GM19372 (cell line): Measurements from ENCODE around the gene ADCYAP1R1.
A peak's percentile ranks its signal among the peaks of the same experiment; 100 is the strongest.
"Not testable (repeated sequence)": the region's sequence is repeated elsewhere in the genome, so short reads cannot be mapped to it uniquely, and the experiment has no call there.

Source experiments
- ATAC-seq: cut with Tn5 transposase; IDR thresholded peaks from one replicate; pipeline ENCODE4 v1.9.1; 2021; ENCODE audit warnings: mild to moderate bottlenecking, low read depth, moderate library complexity; ENCODE audit not compliant: unreplicated experiment

The ADCYAP1R1 gene

DNA sequence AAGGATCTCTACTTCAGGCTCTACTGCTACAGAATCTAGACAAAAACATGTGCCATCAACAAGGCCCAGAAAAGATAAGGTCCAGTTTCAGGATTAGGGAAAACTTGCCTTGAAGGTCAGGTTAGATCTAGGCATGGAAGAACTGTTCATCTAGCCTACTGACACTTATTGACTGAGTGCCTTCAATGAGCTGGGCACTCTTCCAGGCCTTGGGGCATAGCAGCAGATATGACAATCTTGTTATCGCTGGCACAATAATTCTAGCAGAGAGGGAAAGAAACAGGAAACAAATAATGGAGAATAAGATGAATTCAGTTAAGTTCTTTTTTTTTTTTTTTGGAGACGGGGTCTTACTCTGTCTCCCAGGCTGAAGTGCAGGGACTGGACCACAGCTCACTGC lies 71.6 kb downstream of the ADCYAP1R1 start:
- no peak for ATAC-seq

DNA sequence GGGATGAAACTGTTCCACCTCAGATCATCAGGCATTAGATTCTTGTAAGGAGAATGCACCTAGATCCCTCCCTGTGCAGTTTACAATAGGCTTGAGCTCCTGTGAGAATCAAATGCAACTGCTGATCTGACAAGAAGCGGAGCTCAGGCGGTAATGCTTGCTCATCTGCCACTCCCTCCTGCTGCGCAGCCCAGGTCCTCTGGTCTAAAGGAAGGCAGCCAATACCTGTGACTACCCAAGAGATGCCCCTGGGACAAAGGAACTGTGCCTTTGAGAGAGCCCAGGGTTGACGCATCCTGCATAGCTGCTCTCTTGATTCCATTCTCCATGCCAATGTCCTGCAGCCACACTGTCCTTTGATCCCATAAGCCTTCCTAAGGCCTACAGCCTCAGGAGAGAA lies 73.1 kb downstream of the ADCYAP1R1 start:
- ATAC-seq: no peak

DNA sequence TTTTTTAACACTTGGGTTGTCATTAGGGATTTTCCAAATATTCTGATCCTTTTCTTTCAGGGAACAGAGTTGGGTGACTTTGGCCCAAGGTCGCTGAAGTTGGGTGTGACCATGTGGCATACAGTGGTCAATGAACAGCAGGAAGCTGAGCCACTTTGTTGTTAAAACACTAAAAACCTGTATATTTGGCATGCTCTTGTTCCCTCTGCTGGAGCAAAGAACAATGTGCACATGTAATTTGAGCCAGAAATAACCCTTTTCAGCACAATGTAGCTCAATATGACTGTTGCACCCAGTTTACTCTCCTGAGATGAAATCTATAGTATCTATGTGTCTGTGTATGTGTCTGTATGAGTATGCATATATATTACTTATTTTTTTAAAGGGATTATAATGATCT lies 74.9 kb downstream of the ADCYAP1R1 start:
- no peak for ATAC-seq

DNA sequence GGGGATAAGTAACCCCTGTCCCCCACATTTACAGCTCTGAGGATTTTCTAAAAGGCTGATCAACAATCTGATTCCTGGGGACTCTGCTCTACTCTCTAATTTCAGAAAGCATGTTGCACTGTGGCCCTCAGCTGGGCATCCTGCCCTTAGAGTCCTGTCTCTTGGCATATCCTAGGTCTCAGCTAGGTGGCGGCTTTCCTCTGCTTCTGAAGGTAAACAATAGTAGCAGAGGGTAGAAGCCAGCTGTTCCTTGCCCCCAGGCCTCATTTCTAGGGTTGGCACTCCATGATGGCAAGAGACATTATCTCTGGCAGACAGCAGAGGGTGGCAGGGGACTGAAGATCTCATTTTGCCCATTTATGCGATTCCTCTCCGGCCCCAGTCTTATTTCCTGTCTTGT lies 77.0 kb downstream of the ADCYAP1R1 start:
- ATAC-seq: no peak

DNA sequence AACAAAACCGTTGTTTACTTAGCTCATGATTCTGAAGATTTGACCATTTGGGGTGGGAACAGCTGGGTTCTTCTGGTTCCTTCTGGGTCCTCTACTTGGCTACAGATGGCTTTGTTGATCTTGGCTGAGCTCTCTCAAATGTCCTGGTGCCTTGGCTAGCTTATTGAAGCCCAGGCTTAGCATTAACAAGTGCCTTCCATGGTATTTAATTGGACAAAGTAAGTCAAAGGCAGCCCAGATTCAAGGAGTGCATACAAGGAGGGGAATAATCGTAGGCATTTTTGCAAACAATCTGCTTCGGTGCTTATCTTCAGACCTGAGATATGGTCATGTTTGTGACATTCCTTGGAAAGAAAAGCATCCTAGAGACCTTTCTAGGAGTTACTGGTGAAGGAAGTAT lies 81.4 kb downstream of the ADCYAP1R1 start:
- ATAC-seq: no peak

DNA sequence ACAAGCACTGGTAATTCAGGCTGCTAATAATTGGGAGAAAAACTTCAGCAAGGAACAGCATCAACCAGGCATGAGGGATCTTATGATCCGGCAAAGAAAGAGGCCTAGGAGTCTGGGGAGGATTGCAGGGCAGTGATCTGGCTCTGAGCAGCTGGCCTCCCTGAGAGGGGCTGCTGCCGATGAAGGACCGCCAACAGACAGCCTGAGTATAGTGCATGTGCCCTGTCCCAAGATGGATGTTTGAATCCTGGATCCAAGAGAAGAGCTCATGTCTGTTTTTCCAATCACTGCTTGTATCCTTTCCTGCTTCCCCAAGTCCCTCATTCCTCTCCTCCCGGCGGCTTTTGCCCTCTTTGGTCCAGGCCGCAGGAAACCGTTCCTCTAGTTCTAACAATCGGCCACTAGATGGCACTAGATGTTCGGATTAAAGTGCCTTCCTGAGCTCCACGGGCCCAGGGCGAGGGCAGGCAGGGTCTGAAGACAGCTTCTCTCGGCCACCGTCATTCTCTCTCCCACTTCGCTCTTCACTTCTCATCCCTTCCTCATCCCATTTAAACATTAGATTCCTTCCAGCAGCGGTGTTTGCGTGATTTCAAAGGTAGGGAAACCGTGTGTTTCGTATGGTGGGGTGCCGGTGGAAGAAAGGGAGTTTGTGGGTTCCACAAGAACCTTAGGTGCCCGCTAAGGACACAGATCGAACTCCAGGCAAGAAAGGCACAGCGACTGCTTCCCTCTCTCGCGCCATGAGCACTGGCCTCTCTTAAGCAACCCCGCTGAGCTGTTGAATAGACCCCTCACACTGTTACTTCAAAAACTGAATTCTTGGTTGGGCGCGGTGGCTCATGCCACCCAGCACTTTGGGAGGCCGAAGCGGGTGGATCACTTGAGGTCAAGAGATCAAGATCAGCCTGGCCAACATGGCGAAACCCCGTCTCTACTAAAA lies 82.4 kb downstream of the ADCYAP1R1 start:
- peak; percentile 91 for ATAC-seq

DNA sequence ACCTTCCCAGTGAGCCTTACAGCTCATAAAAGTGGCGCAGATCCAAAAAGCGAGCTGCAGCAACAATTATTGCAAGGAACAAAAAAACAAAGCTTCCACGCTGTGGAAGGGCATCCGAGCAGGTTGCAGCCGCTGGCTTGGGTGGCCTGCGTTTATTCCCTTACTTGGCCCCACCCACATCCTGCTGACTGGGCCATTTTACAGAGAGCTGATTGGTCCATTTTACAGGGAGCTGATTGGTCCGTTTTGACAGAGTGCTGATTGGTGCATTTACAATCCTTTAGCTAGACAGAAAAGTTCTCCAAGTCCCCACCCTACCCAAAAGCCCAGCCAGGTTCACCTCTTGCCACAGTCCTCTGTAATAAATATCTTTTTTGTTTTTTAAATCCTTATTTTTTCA lies 85.1 kb downstream of the ADCYAP1R1 start:
- no peak for ATAC-seq

DNA sequence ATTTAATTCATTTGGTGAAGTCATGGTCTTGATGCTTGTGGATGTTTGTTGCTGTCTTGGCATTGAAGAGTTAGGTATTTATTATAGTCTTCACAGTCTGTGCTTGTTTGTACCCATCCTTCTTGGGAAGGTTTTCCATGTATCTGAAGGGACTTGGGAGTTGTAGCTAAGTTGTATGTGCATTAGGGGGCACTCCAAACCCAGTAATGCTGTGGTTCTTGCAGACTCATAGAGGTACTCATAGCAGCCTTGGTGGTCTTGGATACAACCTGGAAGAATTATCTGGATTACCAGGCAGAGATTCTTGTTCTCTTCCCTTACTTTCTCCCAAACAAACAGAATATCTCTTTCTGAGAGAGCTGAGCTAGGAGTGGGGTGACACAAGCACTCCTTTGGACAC lies 93.2 kb downstream of the ADCYAP1R1 start:
- ATAC-seq: no peak

DNA sequence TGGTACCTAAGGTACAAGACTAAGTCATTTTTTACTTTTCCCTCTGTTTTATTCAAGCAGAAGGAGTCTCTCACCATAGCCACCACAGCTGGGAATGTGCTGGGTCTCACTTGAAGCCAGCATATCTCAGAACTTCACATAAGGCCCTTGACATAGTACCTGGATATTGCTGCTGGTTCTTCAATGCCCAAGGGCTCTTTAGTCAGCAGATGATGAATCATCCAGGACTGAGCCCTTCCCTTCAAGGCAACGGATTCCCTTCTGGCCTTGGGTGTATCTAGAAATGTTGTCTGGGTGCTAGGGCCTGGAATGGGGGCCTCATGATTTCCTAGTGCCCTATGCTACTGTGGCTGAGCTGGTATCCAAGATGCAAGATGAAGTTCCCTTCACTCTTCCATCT lies 93.9 kb downstream of the ADCYAP1R1 start:
- no peak for ATAC-seq

DNA sequence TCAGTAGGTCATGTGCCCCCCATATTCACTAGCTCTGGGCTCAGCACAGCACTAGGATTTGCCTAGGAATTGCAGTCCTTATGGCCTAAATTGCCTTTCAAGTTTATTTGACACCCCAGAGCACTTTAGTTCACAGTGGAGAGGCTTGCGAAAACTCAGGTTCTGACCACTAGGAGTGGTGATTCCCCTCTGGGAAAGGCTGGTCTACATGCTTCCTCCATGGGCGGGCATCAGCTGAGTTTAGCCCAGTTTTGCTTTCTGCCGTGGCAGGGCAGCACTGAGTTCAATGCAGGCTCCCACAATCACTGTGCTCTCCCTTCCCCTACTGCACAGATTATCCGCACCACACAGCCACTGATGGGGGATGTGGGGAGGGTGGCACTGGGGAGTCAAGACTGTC lies 94.4 kb downstream of the ADCYAP1R1 start:
- no peak for ATAC-seq

DNA sequence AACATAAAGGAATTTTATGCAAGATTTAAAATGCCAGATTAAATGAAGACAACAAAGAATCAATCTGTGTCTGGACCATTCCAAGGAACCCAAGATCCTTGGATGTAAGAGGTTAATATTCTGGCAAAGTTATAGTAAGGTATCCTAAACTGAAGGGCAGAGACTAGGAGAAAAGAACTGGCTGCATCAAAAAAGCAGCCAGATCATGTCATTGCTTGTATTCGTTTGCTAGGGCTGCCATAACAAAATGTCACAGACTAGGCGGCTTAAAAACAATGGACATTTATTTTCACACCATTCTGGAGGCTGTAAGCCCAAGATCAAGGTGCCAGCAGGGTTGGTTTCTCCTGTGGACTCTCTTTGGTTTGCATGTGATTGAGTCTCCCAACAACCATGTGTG lies 99.7 kb downstream of the ADCYAP1R1 start:
- ATAC-seq: no peak

DNA sequence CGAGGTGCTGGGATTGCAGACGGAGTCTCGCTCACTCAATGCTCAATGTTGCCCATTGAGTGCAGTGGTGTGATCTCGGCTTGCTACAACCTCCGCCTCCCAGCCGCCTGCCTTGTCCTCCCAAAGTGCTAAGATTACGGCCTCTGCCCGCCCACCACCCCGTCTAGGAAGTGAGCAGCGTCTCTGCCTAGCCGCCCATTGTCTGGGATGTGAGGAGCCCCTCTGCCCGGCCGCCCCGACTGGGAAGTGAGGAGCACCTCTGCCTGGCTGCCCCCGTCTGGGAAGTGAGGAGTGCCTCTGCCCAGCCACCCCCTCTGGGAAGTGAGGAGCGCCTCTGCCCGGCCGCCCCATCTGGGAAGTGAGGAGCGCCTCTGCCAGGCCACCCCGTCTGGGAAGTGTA lies 101.2 kb downstream of the ADCYAP1R1 start:
- ATAC-seq: not testable (repeated sequence)

DNA sequence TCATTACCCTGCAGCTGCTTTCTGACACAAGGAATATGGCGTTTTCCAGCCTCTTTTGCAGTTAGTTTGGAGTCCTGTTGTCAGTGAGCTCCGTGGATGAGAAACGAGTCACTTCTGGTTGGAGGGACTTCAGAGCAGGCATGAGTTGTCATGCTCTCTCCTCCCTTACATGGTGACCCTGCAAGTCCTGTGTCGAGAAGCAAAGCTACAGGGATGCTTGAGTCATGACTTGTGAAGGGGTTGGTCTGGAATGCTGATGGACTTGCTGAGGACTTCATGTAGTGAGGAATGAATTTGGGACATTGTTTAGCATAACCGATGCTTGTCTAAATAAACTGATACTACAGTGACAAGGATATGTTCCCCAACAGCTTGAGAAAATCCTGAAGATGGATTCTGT lies 108.8 kb downstream of the ADCYAP1R1 start:
- no peak for ATAC-seq
